Stimulated activated CD8-positive, alpha-beta memory T cell treated with anti-CD3 and anti-CD28 coated beads, Interleukin-15, amount 100 ng/mL, for 4 hours (primary cell): ENCODE measurements around the gene CSNK1G1.
"Not testable (repeated sequence)": the region's sequence is repeated elsewhere in the genome, so short reads cannot be mapped to it uniquely, and the experiment has no call there.

ENCODE experiments used
- DNase-seq, 2 donors: peaks; one replicate each; pipeline ENCODE4 v3.0.0-alpha.2; 2020; ENCODE audit warnings: low read depth in 2 of 2

The CSNK1G1 gene

GRCh38 chr15:64355944-64356709 is at the start of gene CSNK1G1:
Gene CSNK1G1, minus strand, starts transcription at chr15:64356173. Its CDS starts 55,674 bp downstream, at chr15:64300499.
- peak; percentile 87 to 90 for DNase-seq

- DNase-seq = no peak
Observed at GRCh38 chr15:64400583-64400982, 44.6 kb upstream of the CSNK1G1 start.

- DNase-seq = no peak
Observed at GRCh38 chr15:64398575-64398974, 42.6 kb upstream of the CSNK1G1 start.

GRCh38 chr15:64396789-64397188 is 40.8 kb upstream of the CSNK1G1 start:
- no peak for DNase-seq

- not testable (repeated sequence) for DNase-seq
Observed at GRCh38 chr15:64392471-64392870, 36.5 kb upstream of the CSNK1G1 start.

GRCh38 chr15:64389036-64389435 is 33.1 kb upstream of the CSNK1G1 start:
- no peak for DNase-seq

- DNase-seq = peak; percentile 88 to 89
Observed at GRCh38 chr15:64387562-64388168, 31.7 kb upstream of the CSNK1G1 start, which contains the start of gene TRIP4. Gene TRIP4, plus strand, starts transcription at chr15:64387836. Its CDS starts 28 bp downstream, at chr15:64387864.

- DNase-seq = no peak
Observed at GRCh38 chr15:64386291-64386690, 30.3 kb upstream of the CSNK1G1 start.

- no peak for DNase-seq
Observed at GRCh38 chr15:64383760-64384159, 27.8 kb upstream of the CSNK1G1 start.

GRCh38 chr15:64381000-64381751 is 25.2 kb upstream of the CSNK1G1 start, which contains the start of gene PCLAF:
Gene PCLAF, minus strand, starts transcription at chr15:64381441. Its CDS starts 70 bp downstream, at chr15:64381371.
- peak; percentile 75 to 82 for DNase-seq

- not testable (repeated sequence) for DNase-seq
Observed at GRCh38 chr15:64380130-64380870, 24.3 kb upstream of the CSNK1G1 start.

- no peak for DNase-seq
Observed at GRCh38 chr15:64379216-64379960, 23.4 kb upstream of the CSNK1G1 start.

GRCh38 chr15:64373360-64373759 is 17.4 kb upstream of the CSNK1G1 start:
- no peak for DNase-seq

GRCh38 chr15:64371383-64371782 is 15.4 kb upstream of the CSNK1G1 start:
- not testable (repeated sequence) for DNase-seq

GRCh38 chr15:64369078-64369607 is 13.2 kb upstream of the CSNK1G1 start:
- DNase-seq = no peak

- no peak for DNase-seq
Observed at GRCh38 chr15:64361259-64361658, 5.3 kb upstream of the CSNK1G1 start.

- no peak for DNase-seq
Observed at GRCh38 chr15:64356710-64357040, 702 bp upstream of the CSNK1G1 start.

- peak; percentile 6 to 44 for DNase-seq
Observed at GRCh38 chr15:64355348-64355943, 527 bp downstream of the CSNK1G1 start.

- no peak for DNase-seq
Observed at GRCh38 chr15:64354688-64355344, 1.2 kb downstream of the CSNK1G1 start.

GRCh38 chr15:64351265-64351664 is 4.7 kb downstream of the CSNK1G1 start:
- no peak for DNase-seq
